GM12878 (cell line): ENCODE results near the gene E2F2. TPM values are rescaled to one million over a fixed set of nuclear protein-coding genes. Genes with fewer than 3 reads are reported as not detected.
A peak's percentile ranks its signal among the peaks of the same experiment; 100 is the strongest.

Experiments used
- EP300 ChIP-seq, 2 experiments: fragments of 150-350 bp in 1 of 2; IDR thresholded peaks; 2 replicates each; pipeline ENCODE4 v1.6.1; 2011 to 2012; ENCODE audit warnings: low read depth in 2 of 2, low read length in 2 of 2, borderline replicate concordance in 1 of 2, improper control_type of control experiment in 1 of 2, inconsistent platforms in 1 of 2; ENCODE audit not compliant: control insufficient read depth in 1 of 2
- ESRRA ChIP-seq: IDR thresholded peaks from 2 replicates; pipeline ENCODE4 v1.6.1; 2012; ENCODE audit warnings: mild to moderate bottlenecking, low read length, improper control_type of control experiment
- EZH2 ChIP-seq: IDR thresholded peaks from 2 replicates; pipeline ENCODE4 v1.6.1; 2012; ENCODE audit warnings: low read depth, mild to moderate bottlenecking, control low read depth, inconsistent platforms, low read length, borderline replicate concordance; ENCODE audit not compliant: control insufficient read depth
- FOXM1 ChIP-seq: IDR thresholded peaks from 2 replicates; pipeline ENCODE4 v1.6.1; 2012; ENCODE audit warnings: low read depth, mild to moderate bottlenecking, inconsistent platforms, low read length, moderate library complexity
- HDGF ChIP-seq: fragments of 450-650 bp; IDR thresholded peaks from 2 replicates; pipeline ENCODE4 v1.6.1; 2016; ENCODE audit warnings: antibody characterized with exemption
- IRF4 ChIP-seq: IDR thresholded peaks from 2 replicates; pipeline ENCODE4 v1.6.1; 2011; ENCODE audit warnings: low read depth, low read length
- MAX ChIP-seq: IDR thresholded peaks from 2 replicates; pipeline ENCODE4 v1.6.1; 2012; ENCODE audit warnings: low read depth, low read length, improper control_type of control experiment
- NBN ChIP-seq: fragments of 450-650 bp; IDR thresholded peaks from 2 replicates; pipeline ENCODE4 v1.6.1; 2016
- PML ChIP-seq: IDR thresholded peaks from 2 replicates; pipeline ENCODE4 v1.6.1; 2012; ENCODE audit warnings: low read length, inconsistent platforms
- REST ChIP-seq: IDR thresholded peaks from 2 replicates; pipeline ENCODE4 v1.6.1; 2012; ENCODE audit warnings: mild to moderate bottlenecking, low read depth, low read length
- RFX5 ChIP-seq: IDR thresholded peaks from 2 replicates; pipeline ENCODE4 v1.6.1; 2011; ENCODE audit warnings: low read depth, low read length, improper control_type of control experiment
- SP1 ChIP-seq: IDR thresholded peaks from one replicate; pipeline ENCODE4 v1.6.1; 2011; ENCODE audit warnings: low read depth, low read length
- WRNIP1 ChIP-seq: IDR thresholded peaks from 2 replicates; pipeline ENCODE4 v1.6.1; 2011; ENCODE audit warnings: low read depth, low read length, improper control_type of control experiment, borderline replicate concordance
- ZBED1 ChIP-seq: IDR thresholded peaks from 2 replicates; pipeline ENCODE4 v1.6.1; 2016; ENCODE audit warnings: borderline replicate concordance
- ZBTB11 ChIP-seq: fragments of 450-650 bp; formaldehyde crosslinking; IDR thresholded peaks from 2 replicates; pipeline ENCODE4 v1.5.0; 2022; ENCODE audit warnings: mild to moderate bottlenecking, missing genetic modification characterization
- ZBTB33 ChIP-seq: fragments of 450-650 bp; IDR thresholded peaks from 2 replicates; pipeline ENCODE4 v1.6.1; 2017; ENCODE audit warnings: mild to moderate bottlenecking
- ZBTB4 ChIP-seq: fragments of 450-650 bp; formaldehyde crosslinking; IDR thresholded peaks from 2 replicates; pipeline ENCODE4 v1.4.0; 2022; ENCODE audit warnings: mild to moderate bottlenecking, moderate library complexity
- ZNF274 ChIP-seq: IDR thresholded peaks from one replicate; pipeline ENCODE4 v1.8.0; 2011; ENCODE audit not compliant: insufficient read length, insufficient read depth
- polyA plus RNA-seq, 11 experiments: library from polyadenylated mRNA; depleted of rRNA in 4 of 11; unstranded in 6 of 11; stranded (reverse) in 5 of 11; fragments of >200 nt; fragmentation: Nextera tagmentation in 4 of 11; fragmentation: Illumina TruSeq in 1 of 11; extraction: Ambion mirVana in 4 of 11; extraction: Trizol in 1 of 11; gene quantifications; 1 replicate in 1 of 11; 2 replicates in 10 of 11; pipeline versions ENCODE4 v1.2.1 to v1.2.3, GENCODE V29; 2011 to 2016; ENCODE audit warnings: inconsistent platforms in 2 of 11, missing spikeins in 2 of 11, low read depth in 1 of 11
- total RNA-seq, 4 experiments: library from RNA; depleted of rRNA in 3 of 4; stranded (reverse); fragments of >200 nt in 3 of 4; fragmentation: Illumina TruSeq in 1 of 4; extraction: Trizol in 1 of 4; gene quantifications; 2 replicates each; pipeline versions ENCODE4 v1.2.1 to v1.2.3, GENCODE V29; 2013 to 2021

The E2F2 gene
- total and polyA plus RNA-seq, 10 of the 15 experiments (the other 5 are each of a cell fraction or from before 2014, with no cell fraction given), result 3.8 to 27.2 (median 14.6) TPM

GRCh38 chr1:23574265-23574754, 43.3 kb upstream of the E2F2 start (continued):
- TF ChIP-seq ZBTB4 (CRISPR knock-in tag) (no peak), WRNIP1 (no peak), PML (no peak), HDGF (no peak), EP300 (IDR thresholded peaks at IDR 0.05; ENCODE audit: borderline replicate concordance in 1 of 2, control insufficient read depth in 1 of 2, low read depth in 2 of 2, low read length in 2 of 2) (peak in 1 of 2 experiments; percentile 21; a peak in 2 of 4 replicates), ZBTB33 (no peak), ZBTB11 (CRISPR knock-in tag) (no peak), RFX5 (no peak), ZBED1 (peak; percentile 86; the same call in 1 of the 2 replicates), MAX (no peak), IRF4 (peak; percentile 11; the same call in 1 of the 2 replicates), EZH2 (no peak), SP1 (peak; percentile 43), REST (no peak), NBN (no peak), FOXM1 (peak; percentile 91; the same call in 1 of the 2 replicates), ESRRA (no peak), ZNF274 (no peak)
